Nephron progenitor cell (in vitro differentiated cells): ENCODE results near the gene HS6ST2.

Experiments used
- DNase-seq: peaks from one replicate; pipeline ENCODE4 v3.0.0; 2021
- H3K27ac Mint-ChIP-seq: 2 replicates; pipeline ENCODE4 v1.8.0; 2021; ENCODE audit warnings: mild to moderate bottlenecking, moderate library complexity, mixed read lengths
- H3K27me3 Mint-ChIP-seq: 2 replicates; pipeline ENCODE4 v1.8.0; 2021; ENCODE audit warnings: mild to moderate bottlenecking, low read depth, mixed read lengths; ENCODE audit not compliant: poor library complexity
- H3K36me3 Mint-ChIP-seq: 2 replicates; pipeline ENCODE4 v1.8.0; 2021; ENCODE audit warnings: low read depth, mixed read lengths
- H3K4me1 Mint-ChIP-seq: 2 replicates; pipeline ENCODE4 v1.8.0; 2021; ENCODE audit warnings: mixed read lengths
- H3K4me3 Mint-ChIP-seq: 2 replicates; pipeline ENCODE4 v1.8.0; 2021; ENCODE audit warnings: mild to moderate bottlenecking, moderate library complexity, mixed read lengths
- H3K9me3 Mint-ChIP-seq: 2 replicates; pipeline ENCODE4 v1.8.0; 2021; ENCODE audit warnings: mild to moderate bottlenecking, moderate library complexity, mixed read lengths
- CTCF ChIP-seq: fragments of 200-600 bp; sonication (generic); IDR thresholded peaks from 2 replicates; pipeline ENCODE4 v1.5.0; 2021; ENCODE audit warnings: antibody characterized with exemption

HS6ST2 gene

DNA sequence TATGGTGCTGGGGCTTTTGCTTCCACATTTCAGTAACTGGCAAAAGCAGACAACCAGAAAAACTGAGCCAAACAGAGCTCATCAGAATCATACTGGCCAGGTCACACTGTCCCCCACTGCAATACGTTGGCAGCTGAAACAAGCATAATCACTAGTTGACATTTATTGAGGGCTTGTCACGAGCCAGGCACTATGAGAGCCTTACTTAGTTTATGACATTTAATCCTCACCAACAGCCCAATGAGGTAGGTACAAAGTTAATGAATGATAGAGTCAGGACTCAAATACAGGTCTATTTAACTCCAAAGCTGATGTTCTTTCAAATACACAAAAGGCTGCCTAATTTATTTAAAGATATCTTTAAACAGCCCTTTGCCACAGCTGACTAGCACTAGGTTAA, 295.6 kb downstream of the HS6ST2 start:
- Mint-ChIP-seq H3K9me3 (no peaks in the 10 kb centered on the region), H3K27me3 (no peaks in the 10 kb centered on the region), H3K27ac (no peak overlapping the region), H3K36me3 (no peaks in the 10 kb centered on the region), H3K4me1 (peaks cover 12% of the 10 kb centered on the region), H3K4me3 (no peak overlapping the region)
- no peak for DNase-seq
- no peak for TF ChIP-seq CTCF

DNA sequence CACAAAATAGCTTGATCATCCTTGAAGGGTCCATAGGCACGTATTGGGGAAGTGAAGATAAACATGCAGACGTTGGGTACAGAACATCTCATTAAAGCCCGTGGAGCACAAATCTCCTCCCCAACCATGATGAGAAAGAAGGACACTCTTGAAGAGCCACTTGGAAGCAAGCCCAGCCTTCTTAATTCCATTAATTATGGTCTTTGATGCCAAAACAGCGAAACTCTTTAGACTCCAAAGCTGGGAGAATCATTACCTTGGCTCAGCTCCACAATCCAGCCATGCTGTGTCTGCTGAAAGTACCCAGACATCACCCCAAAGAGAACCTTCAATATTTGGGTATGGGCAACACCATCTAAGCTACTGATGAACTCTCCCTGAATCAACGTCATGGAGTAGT, 300.6 kb downstream of the HS6ST2 start:
- no peak for TF ChIP-seq CTCF
- H3K36me3 Mint-ChIP-seq: no peaks in the 10 kb centered on the region
- DNase-seq: no peak
- no peaks in the 10 kb centered on the region for H3K9me3 Mint-ChIP-seq
- no peak overlapping the region for H3K4me3 Mint-ChIP-seq
- H3K27me3 Mint-ChIP-seq: no peaks in the 10 kb centered on the region
- no peak overlapping the region for H3K27ac Mint-ChIP-seq
- peaks cover 40% of the 10 kb centered on the region for H3K4me1 Mint-ChIP-seq

DNA sequence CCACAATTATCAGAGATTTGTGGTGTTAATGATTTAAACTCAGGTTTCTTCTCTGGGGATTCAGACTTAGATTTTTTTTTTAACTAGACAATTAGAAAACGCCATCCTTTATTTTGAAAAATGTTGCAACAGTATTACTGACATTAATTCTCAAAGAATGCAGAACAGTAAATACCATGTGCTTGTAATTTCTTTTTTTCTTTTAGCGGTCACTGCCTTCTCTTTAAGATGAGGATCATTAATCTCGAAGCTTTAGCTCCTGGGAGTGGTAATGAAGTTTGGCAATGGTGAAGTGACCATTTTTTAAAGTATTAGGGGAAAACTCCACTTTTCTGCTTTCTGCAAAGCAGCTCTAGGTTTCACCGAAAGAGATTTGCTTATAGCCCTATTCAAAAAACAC, 305.6 kb downstream of the HS6ST2 start:
- no peak for DNase-seq
- H3K36me3 Mint-ChIP-seq: no peaks in the 10 kb centered on the region
- no peaks in the 10 kb centered on the region for H3K9me3 Mint-ChIP-seq
- no peak for TF ChIP-seq CTCF
- H3K27me3 Mint-ChIP-seq: peaks cover 3% of the 10 kb centered on the region
- peak overlapping the region; percentile 31 for H3K4me3 Mint-ChIP-seq
- H3K27ac Mint-ChIP-seq: no peak overlapping the region
- peaks cover 52% of the 10 kb centered on the region for H3K4me1 Mint-ChIP-seq

GRCh38 chrX:132651421-132652086, 306.9 kb downstream of the HS6ST2 start:
- Mint-ChIP-seq H3K9me3 (peaks cover 8% of the 10 kb centered on the region), H3K36me3 (peaks cover 9% of the 10 kb centered on the region), H3K4me1 (peaks cover 52% of the 10 kb centered on the region), H3K27ac (peak overlapping the region; percentile 26), H3K27me3 (peaks cover 3% of the 10 kb centered on the region), H3K4me3 (no peak overlapping the region)
- peak; percentile 20 for TF ChIP-seq CTCF
- no peak for DNase-seq

GRCh38 chrX:132648895-132649294, 309.5 kb downstream of the HS6ST2 start:
- peaks cover 17% of the 10 kb centered on the region for H3K9me3 Mint-ChIP-seq
- peaks cover 9% of the 10 kb centered on the region for H3K27me3 Mint-ChIP-seq
- H3K4me3 Mint-ChIP-seq: no peak overlapping the region
- H3K27ac Mint-ChIP-seq: no peak overlapping the region
- TF ChIP-seq CTCF: no peak
- H3K36me3 Mint-ChIP-seq: peaks cover 16% of the 10 kb centered on the region
- H3K4me1 Mint-ChIP-seq: peaks cover 37% of the 10 kb centered on the region
- DNase-seq: no peak

DNA sequence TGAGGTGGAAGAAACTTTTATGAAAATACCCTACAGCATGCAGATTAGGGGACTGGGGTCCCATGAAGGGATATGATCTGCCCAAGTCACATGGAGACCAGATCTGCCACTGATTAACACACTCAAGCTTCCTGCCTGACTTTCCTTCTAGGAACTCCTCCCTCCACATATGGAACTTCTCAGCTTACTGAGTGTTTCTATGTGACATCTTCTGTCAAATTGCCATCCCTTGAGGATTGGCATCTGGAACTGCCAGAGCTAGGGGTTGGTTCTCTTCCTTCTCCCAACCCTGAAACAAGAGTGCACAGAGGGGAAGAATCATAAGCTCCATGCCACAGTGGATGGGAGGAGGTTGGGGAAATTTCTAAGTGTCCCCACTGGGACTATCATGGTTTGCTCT, 319.0 kb downstream of the HS6ST2 start:
- H3K36me3 Mint-ChIP-seq: no peaks in the 10 kb centered on the region
- H3K27ac Mint-ChIP-seq: no peak overlapping the region
- H3K9me3 Mint-ChIP-seq: no peaks in the 10 kb centered on the region
- H3K4me3 Mint-ChIP-seq: no peak overlapping the region
- peaks cover 22% of the 10 kb centered on the region for H3K27me3 Mint-ChIP-seq
- TF ChIP-seq CTCF: no peak
- DNase-seq: no peak
- H3K4me1 Mint-ChIP-seq: peaks cover 35% of the 10 kb centered on the region
